Measurements from ENCODE around the gene PRELID1.
"Not testable (repeated sequence)": the region's sequence is repeated elsewhere in the genome, so short reads cannot be mapped to it uniquely, and the experiment has no call there.

Gene PRELID1

DNA sequence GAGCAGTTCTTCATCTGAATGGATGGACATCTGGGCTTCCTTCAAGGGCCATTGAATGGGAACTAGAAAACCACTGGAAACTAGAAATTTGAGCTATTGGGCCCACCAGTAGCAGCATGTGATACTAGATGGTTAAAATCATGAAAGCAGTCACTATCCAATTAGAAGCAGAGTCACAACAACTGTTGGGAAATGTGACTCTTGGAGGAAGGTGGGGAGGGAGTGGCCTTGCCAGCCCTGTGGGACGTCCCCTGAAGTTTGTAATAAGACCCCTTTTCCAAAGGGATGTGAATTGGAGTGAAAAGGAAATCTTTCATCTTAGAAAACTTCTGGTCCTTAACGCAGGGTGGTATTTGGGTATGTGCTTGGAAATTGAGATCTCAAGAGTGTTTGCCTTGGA is 5.7 kb upstream of the PRELID1 start:
- no peak overlapping the region for H3K4me3 ChIP-seq (ENCODE audit: low read length)
- H3K27ac ChIP-seq (ENCODE audit: low read length) = no peak overlapping the region
- H3K9me3 ChIP-seq (ENCODE audit: control insufficient read depth, insufficient read depth, low read length) = no peaks in the 10 kb centered on the region
- H3K27me3 ChIP-seq (ENCODE audit: control insufficient read depth, insufficient read depth, low read length) = no peaks in the 10 kb centered on the region
- peaks cover 34% of the 10 kb centered on the region for H3K36me3 ChIP-seq (ENCODE audit: control insufficient read depth, insufficient read depth, low read length)
- DNase-seq (ENCODE audit: low read depth, low spot score) = no peak
- peaks cover 3% of the 10 kb centered on the region; the same call in 1 of the 2 replicates for H3K4me1 ChIP-seq (ENCODE audit: control insufficient read depth, insufficient read depth, low read length)
- no CpG with 5 or more reads among the region's 2 CpGs for WGBS (ENCODE audit: insufficient coverage, insufficient read length)

DNA sequence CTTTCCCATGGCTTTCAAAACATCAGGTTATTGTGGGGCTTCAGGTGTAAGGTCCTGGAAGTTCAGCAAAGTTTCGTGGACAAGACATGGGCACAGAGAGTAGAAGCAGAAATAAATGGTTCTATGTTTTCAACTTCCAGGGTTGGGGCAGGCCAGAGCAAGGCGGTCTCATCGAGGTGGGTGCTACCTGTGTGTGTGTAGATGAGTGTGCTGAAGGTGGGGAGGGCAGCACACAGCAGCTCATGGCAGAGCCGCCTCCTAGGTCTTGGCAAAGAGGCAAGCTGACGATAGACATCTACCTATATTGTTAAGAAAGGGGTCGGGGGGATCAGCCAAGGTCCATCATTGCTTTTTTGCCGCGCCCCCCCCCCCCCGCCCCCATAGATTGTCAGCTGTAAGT is 3.9 kb upstream of the PRELID1 start:
- H3K9me3 ChIP-seq (ENCODE audit: control insufficient read depth, insufficient read depth, low read length) = no peaks in the 10 kb centered on the region
- no peaks in the 10 kb centered on the region for H3K27me3 ChIP-seq (ENCODE audit: control insufficient read depth, insufficient read depth, low read length)
- DNase-seq (ENCODE audit: low read depth, low spot score) = no peak
- H3K27ac ChIP-seq (ENCODE audit: low read length) = no peak overlapping the region
- no CpG with 5 or more reads among the region's 9 CpGs for WGBS (ENCODE audit: insufficient coverage, insufficient read length)
- H3K4me1 ChIP-seq (ENCODE audit: control insufficient read depth, insufficient read depth, low read length) = peaks cover 3% of the 10 kb centered on the region; the same call in 1 of the 2 replicates
- H3K36me3 ChIP-seq (ENCODE audit: control insufficient read depth, insufficient read depth, low read length) = peaks cover 20% of the 10 kb centered on the region; the same call in 1 of the 2 replicates
- H3K4me3 ChIP-seq (ENCODE audit: low read length) = no peak overlapping the region

DNA sequence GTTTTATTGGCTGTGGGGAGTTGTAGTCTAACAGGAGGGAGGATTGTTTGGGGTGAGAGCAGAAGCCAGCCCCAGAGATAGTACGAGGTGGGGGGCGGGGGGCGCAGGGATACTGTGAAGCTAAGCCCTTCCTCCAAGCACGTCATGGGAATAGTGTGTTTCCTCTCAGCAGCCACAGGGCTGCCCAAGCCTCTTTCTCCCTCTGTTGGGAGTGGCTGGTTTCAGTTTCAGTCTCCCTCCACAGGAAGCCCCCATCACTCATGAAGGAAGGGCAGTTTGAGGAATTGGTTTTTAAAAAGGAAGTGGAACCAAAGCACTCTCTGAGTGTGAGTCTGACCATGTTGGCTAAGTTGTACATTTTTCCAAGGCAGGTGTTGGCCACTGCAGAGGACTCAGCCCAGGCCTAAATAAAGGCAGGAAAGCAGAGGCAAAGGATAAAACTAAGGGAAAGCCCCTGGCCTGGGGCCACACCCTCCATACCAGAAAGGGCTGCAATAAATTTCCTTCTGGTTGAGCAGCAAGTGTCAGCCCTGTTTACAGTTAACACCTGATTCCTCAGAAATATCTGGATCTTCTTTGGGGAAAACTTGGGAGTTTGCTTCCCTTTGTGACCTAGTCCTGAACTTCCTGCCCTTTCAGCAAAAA is 3.2 kb upstream of the PRELID1 start:
- DNase-seq (ENCODE audit: low read depth, low spot score) = no peak
- Histone ChIP-seq H3K9me3 (ENCODE audit: control insufficient read depth, insufficient read depth, low read length) (no peaks in the 10 kb centered on the region), H3K36me3 (ENCODE audit: control insufficient read depth, insufficient read depth, low read length) (peaks cover 13% of the 10 kb centered on the region; the same call in 1 of the 2 replicates), H3K4me3 (ENCODE audit: low read length) (no peak overlapping the region), H3K4me1 (ENCODE audit: control insufficient read depth, insufficient read depth, low read length) (peaks cover 3% of the 10 kb centered on the region; the same call in 1 of the 2 replicates), H3K27me3 (ENCODE audit: control insufficient read depth, insufficient read depth, low read length) (no peaks in the 10 kb centered on the region), H3K27ac (ENCODE audit: low read length) (no peak overlapping the region)
- no CpG with 5 or more reads among the region's 4 CpGs for WGBS (ENCODE audit: insufficient coverage, insufficient read length)

DNA sequence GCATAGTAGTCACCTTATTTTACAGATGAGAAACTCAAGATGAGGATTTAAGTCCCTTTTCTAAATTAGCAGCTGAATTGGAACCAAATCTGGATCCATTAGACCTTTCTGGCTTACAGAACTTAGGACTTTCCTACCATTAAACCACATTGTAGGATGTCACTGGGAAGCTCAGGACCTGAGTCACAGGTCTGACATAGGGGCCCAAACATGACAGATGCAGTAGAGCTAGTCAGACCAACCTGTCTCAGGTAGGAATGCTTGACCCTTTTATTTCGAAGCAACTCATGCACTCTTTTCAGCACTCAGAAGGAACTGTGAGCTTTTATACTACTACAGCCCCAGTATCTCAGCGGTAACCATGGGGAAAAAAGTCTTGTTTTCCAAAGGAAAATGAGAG is 2.6 kb upstream of the PRELID1 start:
- no peak overlapping the region for H3K27ac ChIP-seq (ENCODE audit: low read length)
- peaks cover 3% of the 10 kb centered on the region; the same call in 1 of the 2 replicates for H3K4me1 ChIP-seq (ENCODE audit: control insufficient read depth, insufficient read depth, low read length)
- WGBS (ENCODE audit: insufficient coverage, insufficient read length) = no CpG with 5 or more reads among the region's 2 CpGs
- no peaks in the 10 kb centered on the region for H3K9me3 ChIP-seq (ENCODE audit: control insufficient read depth, insufficient read depth, low read length)
- no peak overlapping the region for H3K4me3 ChIP-seq (ENCODE audit: low read length)
- peaks cover 12% of the 10 kb centered on the region; the same call in 1 of the 2 replicates for H3K36me3 ChIP-seq (ENCODE audit: control insufficient read depth, insufficient read depth, low read length)
- no peak for DNase-seq (ENCODE audit: low read depth, low spot score)
- no peaks in the 10 kb centered on the region for H3K27me3 ChIP-seq (ENCODE audit: control insufficient read depth, insufficient read depth, low read length)

DNA sequence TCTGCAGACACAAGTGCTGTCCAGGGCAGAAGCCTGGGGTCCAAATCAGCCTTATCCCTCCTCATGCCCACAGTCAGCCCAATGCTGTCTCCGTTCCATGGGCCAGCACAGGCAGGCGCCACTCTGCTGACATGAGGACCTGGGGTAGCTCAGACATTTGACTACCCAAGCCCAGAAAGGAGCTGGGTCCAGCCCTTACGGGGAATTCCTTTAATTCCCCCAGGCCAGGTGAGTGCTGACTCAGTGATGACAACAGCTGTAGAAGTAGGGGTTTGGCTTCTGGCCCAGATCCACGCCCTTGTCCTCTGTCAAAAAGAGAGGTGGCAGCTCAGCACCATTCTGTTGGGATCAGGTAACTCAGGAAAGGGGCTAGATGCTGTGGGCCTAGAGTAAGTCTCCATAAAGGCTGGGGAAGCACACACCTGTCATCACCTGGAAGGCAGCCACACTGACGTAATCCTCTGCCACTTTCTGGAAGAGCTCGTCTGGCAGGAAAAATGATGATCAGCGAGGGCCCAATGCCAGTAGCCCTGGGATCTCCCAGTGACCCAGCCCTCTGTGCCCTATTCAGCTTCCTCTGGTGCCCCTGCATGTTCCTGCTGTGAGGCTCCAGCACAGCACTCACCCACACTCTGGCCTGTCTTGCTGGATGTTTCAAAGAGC is 2.0 kb upstream of the PRELID1 start:
- Histone ChIP-seq H3K27me3 (ENCODE audit: control insufficient read depth, insufficient read depth, low read length) (no peaks in the 10 kb centered on the region), H3K36me3 (ENCODE audit: control insufficient read depth, insufficient read depth, low read length) (peaks cover 12% of the 10 kb centered on the region; the same call in 1 of the 2 replicates), H3K27ac (ENCODE audit: low read length) (no peak overlapping the region), H3K9me3 (ENCODE audit: control insufficient read depth, insufficient read depth, low read length) (no peaks in the 10 kb centered on the region), H3K4me1 (ENCODE audit: control insufficient read depth, insufficient read depth, low read length) (peaks cover 3% of the 10 kb centered on the region; the same call in 1 of the 2 replicates), H3K4me3 (ENCODE audit: low read length) (no peak overlapping the region)
- no peak for DNase-seq (ENCODE audit: low read depth, low spot score)
- no CpG with 5 or more reads among the region's 7 CpGs for WGBS (ENCODE audit: insufficient coverage, insufficient read length)

DNA sequence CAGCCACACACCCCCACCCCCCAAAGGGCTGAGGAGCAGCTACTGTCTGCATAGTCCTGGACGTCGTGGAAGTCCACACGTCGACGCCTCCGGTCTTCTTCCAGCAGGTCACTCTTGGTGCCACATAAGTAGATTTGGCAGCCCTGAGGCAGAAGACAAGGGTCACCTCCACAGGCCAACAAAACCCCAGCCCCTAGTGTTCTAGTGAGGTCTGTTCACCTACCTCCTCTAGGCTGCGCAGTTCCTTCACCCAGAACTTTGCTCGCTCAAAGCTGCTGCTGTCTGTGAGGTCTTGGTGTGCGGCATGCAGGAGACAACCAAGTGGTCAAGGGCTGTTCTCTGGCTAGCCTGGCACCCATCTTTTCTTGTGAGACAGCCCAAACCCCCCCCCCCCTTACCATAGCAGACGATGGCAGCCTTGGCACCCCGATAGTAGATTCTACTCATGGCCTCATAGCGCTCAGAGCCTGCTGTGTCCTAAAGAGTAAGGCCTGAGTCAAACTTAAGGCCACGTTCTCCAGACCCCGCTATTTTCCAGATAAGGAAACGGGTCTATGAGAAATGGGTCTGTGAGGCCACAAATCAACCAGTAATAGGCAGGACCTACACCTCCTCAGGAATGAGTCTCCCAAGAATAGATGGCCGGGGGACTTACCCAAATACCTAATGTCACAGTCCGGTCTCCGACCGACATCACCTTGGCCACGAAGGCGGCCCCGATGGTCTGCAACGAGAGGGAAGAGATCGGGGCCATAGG is 1.1 kb upstream of the PRELID1 start:
- WGBS (ENCODE audit: insufficient coverage, insufficient read length) = no CpG with 5 or more reads among the region's 24 CpGs
- peaks cover 14% of the 10 kb centered on the region; the same call in 1 of the 2 replicates for H3K36me3 ChIP-seq (ENCODE audit: control insufficient read depth, insufficient read depth, low read length)
- H3K4me3 ChIP-seq (ENCODE audit: low read length) = peak overlapping the region; percentile 80; the same call in 1 of the 2 replicates
- no peak for DNase-seq (ENCODE audit: low read depth, low spot score)
- H3K27me3 ChIP-seq (ENCODE audit: control insufficient read depth, insufficient read depth, low read length) = no peaks in the 10 kb centered on the region
- no peak overlapping the region for H3K27ac ChIP-seq (ENCODE audit: low read length)
- H3K4me1 ChIP-seq (ENCODE audit: control insufficient read depth, insufficient read depth, low read length) = peaks cover 3% of the 10 kb centered on the region; the same call in 1 of the 2 replicates
- H3K9me3 ChIP-seq (ENCODE audit: control insufficient read depth, insufficient read depth, low read length) = no peaks in the 10 kb centered on the region

DNA sequence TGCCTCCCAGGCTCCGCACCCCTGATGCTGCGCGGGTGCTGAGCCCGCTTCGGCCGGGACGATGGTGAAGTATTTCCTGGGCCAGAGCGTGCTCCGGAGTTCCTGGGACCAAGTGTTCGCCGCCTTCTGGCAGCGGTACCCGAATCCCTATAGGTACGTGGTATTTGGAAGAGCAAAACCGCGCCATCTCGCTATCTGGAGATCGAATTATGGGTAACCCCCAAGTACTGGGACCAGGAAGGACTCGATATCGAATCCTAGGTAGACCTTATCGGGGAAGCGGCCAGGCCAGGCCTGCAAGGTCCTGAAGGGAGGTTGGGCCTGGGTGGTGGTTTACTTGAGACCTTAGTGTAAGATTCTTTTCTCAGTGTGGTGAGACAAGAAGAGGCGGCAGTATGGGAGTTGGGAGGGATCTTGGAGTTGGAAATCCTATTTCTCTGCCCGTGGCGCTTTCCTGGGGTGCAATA is 359 bp downstream of the PRELID1 start:
- no peak overlapping the region for H3K27ac ChIP-seq (ENCODE audit: low read length)
- H3K4me1 ChIP-seq (ENCODE audit: control insufficient read depth, insufficient read depth, low read length) = 0 out of 2 replicates have a peak, but pooled peaks cover 1% of the 10 kb centered on the region
- H3K36me3 ChIP-seq (ENCODE audit: control insufficient read depth, insufficient read depth, low read length) = peaks cover 14% of the 10 kb centered on the region; the same call in 1 of the 2 replicates
- peak overlapping the region; percentile 80 for H3K4me3 ChIP-seq (ENCODE audit: low read length)
- no peak for DNase-seq (ENCODE audit: low read depth, low spot score)
- no CpG with 5 or more reads among the region's 25 CpGs for WGBS (ENCODE audit: insufficient coverage, insufficient read length)
- H3K27me3 ChIP-seq (ENCODE audit: control insufficient read depth, insufficient read depth, low read length) = no peaks in the 10 kb centered on the region
- no peaks in the 10 kb centered on the region for H3K9me3 ChIP-seq (ENCODE audit: control insufficient read depth, insufficient read depth, low read length)

DNA sequence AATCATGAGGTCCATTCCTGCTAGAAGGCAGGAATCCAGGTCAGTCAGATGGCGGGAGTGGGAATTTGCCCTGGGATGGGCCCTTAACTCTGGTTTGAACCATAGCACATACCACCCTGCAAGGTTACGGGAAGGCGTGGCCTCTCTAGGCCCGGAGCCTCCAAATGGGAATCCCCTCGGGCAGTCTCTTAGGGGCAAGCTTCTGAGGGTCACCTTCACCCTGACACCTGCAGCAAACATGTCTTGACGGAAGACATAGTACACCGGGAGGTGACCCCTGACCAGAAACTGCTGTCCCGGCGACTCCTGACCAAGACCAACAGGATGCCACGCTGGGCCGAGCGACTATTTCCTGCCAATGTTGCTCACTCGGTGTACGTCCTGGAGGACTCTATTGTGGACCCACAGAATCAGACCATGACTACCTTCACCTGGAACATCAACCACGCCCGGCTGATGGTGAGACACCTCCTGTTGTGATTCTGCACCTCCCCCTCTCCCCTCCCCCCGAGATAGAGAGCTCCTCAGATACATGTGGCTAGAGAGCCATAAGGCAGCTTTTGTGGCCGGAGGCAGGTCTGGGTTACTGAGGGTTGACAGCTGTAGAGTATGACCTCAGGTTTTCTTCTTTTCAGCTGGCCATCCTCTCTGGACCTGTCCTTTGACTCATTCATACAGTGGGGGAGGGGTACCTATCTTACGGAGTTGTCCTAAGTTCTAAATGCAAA is 957 bp downstream of the PRELID1 start:
- Histone ChIP-seq H3K36me3 (ENCODE audit: control insufficient read depth, insufficient read depth, low read length) (peaks cover 14% of the 10 kb centered on the region; the same call in 1 of the 2 replicates), H3K27ac (ENCODE audit: low read length) (no peak overlapping the region), H3K27me3 (ENCODE audit: control insufficient read depth, insufficient read depth, low read length) (no peaks in the 10 kb centered on the region), H3K4me1 (ENCODE audit: control insufficient read depth, insufficient read depth, low read length) (0 out of 2 replicates have a peak, but pooled peaks cover 1% of the 10 kb centered on the region), H3K9me3 (ENCODE audit: control insufficient read depth, insufficient read depth, low read length) (no peaks in the 10 kb centered on the region), H3K4me3 (ENCODE audit: low read length) (peak overlapping the region; percentile 80; the same call in 1 of the 2 replicates)
- WGBS (ENCODE audit: insufficient coverage, insufficient read length) = no CpG with 5 or more reads among the region's 19 CpGs
- no peak for DNase-seq (ENCODE audit: low read depth, low spot score)

DNA sequence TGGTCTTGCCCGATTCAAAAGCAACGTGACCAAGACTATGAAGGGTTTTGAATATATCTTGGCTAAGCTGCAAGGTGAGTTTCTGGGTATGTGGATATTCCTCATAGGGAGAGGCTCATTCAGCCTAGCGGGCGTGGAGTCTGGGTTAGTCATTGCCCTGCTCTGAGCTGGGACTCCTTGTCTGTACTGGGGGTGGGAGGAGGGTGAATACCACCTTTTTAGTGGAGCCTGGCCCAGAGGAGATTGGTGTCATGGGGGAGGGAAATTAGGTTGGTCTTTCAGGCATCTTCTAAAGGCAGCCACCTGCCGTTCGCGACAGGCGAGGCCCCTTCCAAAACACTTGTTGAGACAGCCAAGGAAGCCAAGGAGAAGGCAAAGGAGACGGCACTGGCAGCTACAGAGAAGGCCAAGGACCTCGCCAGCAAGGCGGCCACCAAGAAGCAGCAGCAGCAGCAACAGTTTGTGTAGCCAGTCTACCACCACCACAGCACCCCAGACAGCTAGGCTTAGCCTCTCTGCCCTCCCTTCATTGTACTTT is 2.6 kb downstream of the PRELID1 start:
- H3K27me3 ChIP-seq (ENCODE audit: control insufficient read depth, insufficient read depth, low read length); H3K27ac ChIP-seq (ENCODE audit: low read length); H3K4me3 ChIP-seq (ENCODE audit: low read length); H3K9me3 ChIP-seq (ENCODE audit: control insufficient read depth, insufficient read depth, low read length); H3K4me1 ChIP-seq (ENCODE audit: control insufficient read depth, insufficient read depth, low read length); DNase-seq (ENCODE audit: low read depth, low spot score): not testable (repeated sequence)
- no CpG with 5 or more reads among the region's 11 CpGs for WGBS (ENCODE audit: insufficient coverage, insufficient read length)
- peaks cover 14% of the 10 kb centered on the region; the same call in 1 of the 2 replicates for H3K36me3 ChIP-seq (ENCODE audit: control insufficient read depth, insufficient read depth, low read length)
